H1 (cell line): Measurements from ENCODE around the gene HEATR5A. TPM values are rescaled to one million over a fixed set of nuclear protein-coding genes. Genes with fewer than 3 reads are reported as not detected.

ENCODE experiments used
- CEBPB ChIP-seq: IDR thresholded peaks from 2 replicates; pipeline ENCODE4 v1.6.1; 2012; ENCODE audit warnings: low read depth, low read length
- CHD7 ChIP-seq: fragments of 300-600 bp; sonication (generic); IDR thresholded peaks from 2 replicates; pipeline ENCODE4 v1.7.1; 2012; ENCODE audit warnings: low read length, moderate library complexity, mild to moderate bottlenecking, inconsistent platforms; ENCODE audit not compliant: insufficient replicate concordance
- polyA plus RNA-seq, 7 experiments: library from polyadenylated mRNA; depleted of rRNA in 3 of 7; stranded (reverse) in 5 of 7; unstranded in 2 of 7; fragments of >200 nt in 5 of 7; fragments of 200-250 nt in 2 of 7; gene quantifications; 1 replicate in 5 of 7; 2 replicates in 1 of 7; 4 replicates in 1 of 7; pipeline versions ENCODE4 v1.2.1 to v1.2.3, GENCODE V29; 2011 to 2013; ENCODE audit warnings: missing spikeins in 2 of 7, mixed read lengths in 2 of 7
- total RNA-seq: library from RNA; stranded (reverse); fragmentation: NEBNext Ultra II Directional; extraction: Animal tissue kit (Norgen Biotek cat#: 25700); gene quantifications from 2 replicates; pipeline ENCODE4 v1.2.1, GENCODE V29; 2021

Gene HEATR5A
- total and polyA plus RNA-seq, 2 of the 8 experiments (the other 6 are each of a cell fraction or from before 2014, with no cell fraction given) = 9.0 to 36.2 TPM

- TF ChIP-seq CHD7 = no peak
- no peak for TF ChIP-seq CEBPB
These were observed 5.6 kb upstream of the HEATR5A start (continued) for GRCh38 chr14:31425905-31426304.
